ENCODE measurements around the gene PARVG.

PARVG gene

DNA sequence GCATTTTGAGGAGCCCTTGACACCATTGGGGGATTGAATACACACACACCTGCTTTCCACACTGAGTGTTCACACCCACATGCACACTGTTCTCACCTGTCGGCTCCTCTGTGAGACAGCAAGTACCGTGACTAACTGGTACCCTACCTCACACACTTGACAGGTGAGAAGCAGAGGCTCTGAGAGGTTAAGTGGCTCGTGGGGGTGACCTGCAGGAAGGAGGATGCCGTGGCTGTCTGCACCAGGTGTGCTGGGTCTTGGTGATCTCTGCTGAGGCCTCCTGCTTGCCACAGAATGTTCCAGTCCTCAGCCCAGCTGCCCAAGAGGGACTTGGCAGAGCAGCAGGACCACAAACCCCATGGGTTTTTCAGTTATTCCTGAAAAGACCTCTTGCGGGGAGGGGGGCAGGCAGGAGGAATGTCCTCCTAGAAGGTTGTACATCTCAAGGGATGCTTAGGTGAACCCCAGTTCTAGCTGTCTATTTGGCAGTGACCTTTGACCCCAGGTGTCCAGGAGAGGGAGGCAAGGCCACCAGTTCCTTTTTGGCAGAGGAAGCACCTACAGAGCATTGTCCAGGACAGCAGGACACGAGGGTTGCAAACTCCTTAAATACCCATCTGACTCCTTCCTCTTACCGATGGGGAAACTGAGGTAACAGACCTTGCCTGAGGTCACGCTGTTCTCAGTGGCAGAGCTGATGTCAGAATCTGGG is 66.0 kb downstream of the PARVG start:
- DNase-seq: no peak

DNA sequence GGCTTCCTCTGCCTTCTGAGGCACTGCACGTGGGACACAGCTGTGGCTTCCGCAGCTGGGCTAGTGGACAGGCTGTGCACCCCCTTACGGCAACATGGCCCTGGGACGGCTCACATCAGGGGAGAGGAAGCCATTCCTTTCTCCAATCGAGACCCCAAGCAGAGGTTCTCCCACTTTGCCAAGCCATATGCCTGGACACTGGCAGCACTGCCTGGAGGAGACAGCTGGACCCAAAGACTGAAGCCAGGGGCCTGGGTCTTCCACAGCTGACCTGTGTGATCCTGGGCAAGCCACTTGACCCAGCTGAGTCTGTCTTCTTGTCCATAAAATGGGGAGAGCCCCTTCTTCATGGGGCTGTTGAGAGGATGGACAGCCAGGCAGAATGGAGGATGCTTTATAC is 66.6 kb downstream of the PARVG start:
- no peak for DNase-seq

DNA sequence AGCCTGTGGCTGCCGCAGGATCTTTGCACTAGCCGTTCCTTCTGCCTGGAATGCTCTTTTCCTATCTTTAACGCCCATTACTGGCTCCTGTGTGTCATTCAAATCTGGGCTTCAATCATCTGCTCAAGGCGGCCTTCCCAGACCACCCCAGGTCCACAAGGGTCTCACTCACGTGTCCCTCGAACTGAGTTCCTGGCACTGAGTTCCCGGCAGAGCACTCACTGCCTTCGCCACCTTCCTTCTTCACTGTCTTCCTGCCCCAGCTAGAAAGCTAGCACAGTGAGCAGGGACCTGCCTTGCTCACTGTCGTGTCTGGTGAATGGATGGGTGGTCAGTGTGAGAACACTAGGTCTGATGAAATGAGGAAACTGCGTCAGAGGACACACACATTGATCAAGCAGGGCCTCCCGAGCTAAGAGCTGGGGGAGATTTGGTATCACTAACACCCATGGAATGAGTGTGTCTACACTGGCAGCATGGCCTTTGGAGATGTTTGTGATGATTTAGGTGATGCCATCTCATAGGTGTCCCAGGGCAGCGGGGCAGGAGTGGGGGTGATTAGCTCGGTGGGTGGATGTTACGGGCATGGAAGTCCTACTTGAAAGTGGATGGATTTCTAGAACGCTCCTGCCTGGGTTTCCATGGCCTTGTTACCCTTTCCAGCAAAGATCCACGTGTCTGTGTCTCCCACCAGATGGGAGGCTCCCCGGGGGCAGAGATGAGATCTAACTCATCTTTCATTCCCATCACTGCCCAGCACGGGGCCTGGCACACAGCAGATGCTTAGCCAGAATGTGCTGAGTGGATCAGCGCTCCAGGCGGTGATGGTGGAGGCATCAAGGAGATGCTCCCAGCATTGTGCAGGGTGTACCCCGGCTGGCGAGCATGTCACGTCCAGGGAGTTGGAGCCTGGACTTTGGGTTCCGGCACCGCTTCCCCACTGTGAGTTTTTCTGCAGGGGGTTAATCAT is 67.5 kb downstream of the PARVG start:
- DNase-seq: no peak

DNA sequence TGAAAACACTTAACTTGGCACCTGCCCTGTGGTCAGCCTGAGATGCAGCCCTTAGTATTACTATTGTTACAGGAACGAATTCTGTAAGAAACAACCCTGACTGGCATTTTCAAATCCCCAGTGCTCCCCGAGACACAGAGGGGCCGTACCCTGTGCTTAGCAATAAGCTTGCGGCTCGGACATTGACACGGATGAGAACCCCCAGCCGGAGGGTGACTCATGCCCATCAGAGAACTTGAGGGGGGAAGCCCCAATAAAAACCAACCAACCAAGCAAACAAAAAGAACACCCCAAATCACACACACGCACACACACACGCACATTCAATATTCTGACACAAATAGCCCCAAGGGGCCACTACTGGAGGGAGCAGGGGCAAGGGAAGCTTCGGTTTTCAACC is 68.2 kb downstream of the PARVG start:
- DNase-seq: no peak

DNA sequence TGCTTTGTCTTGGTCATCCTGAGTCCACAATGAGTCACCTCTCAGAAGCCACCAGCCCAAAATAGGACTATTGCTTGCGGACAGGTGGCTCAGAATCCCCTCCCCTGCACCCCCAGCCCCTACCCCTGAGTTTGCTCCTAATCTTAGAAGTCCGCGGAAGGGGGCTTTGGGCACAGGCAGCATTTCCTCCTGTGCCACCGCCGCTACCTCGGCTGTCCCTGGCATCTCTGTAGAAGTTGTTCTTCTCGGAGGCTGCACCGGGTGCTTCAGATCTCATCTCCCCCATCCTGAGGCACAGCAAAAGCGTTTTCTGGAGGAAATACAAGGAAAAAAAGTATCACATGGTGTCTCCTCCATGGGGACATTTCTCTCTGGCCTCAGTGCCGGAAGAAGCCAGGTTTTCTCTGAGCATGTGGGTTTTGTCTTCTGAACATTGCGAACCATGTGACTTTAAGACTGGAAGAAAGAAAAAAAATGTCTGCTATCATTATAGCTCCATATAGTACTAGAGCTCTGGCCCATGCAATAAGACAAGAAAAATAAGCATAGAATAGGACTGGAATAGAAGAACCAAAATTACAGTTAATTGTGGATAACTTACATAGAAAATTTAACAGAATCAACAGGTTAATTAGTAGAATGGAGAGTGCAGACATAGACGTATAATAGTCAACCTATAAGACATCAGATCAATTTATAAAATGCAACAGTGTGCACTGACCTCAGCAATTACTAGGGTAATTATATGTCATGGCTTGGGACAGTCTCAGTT is 68.8 kb downstream of the PARVG start:
- DNase-seq: no peak

- DNase-seq: no peak
Observed at GRCh38 chr22:44254811-44255210, 74.1 kb downstream of the PARVG start.

GRCh38 chr22:44256085-44256484 is 75.4 kb downstream of the PARVG start:
- DNase-seq: peak; percentile 21

DNA sequence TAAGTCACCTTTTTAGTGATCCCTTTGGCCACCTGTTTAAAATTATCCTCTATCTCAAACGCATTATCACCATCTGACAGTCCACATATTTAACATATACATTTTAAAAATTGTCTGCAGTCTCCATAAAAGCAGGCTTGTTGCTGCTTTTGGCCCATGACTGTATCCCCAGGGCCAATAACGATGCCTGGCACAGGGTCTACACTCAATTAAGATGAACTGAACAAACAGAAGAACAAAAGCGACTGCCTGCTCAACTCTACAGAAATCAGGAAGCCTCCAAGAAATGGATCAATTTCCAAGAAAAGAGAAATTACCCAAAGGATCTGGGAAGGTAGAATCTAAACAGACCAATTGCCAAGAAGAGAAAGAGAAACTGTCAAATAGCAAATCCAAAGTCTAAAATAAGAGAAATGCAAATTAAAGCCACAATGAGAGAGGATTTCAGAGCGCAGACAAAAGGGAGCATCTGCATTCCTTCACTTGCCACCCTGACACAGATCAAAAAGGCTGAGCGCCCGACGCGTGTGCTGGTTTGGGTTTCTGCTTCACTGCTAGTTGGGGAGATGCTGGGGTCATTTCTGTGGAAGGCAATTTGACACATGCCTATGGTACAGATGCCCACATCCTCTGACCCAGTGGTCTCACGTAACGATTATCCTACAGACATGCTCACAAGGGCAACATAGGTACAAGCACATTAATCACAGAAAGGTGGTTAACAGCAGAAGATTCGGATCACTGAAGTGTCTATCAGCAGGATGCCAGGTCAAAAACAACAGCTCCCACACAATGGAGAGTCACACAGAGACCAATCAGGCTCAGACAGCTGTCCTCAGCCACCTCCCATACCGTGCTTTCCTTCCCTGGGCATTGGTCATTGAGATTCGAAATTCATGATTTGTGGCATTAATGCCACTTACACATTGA is 76.1 kb downstream of the PARVG start:
- peak; percentile 6 for DNase-seq

Measured in activated effector memory CD4-positive, alpha-beta T cell treated with anti-CD3 and anti-CD28 coated beads, Interleukin-2, amount 50 U/mL, for 16 hours (primary cell).